OCI-LY7 (cell line): ENCODE results near the gene H2BW1. TPM values are rescaled to one million over a fixed set of nuclear protein-coding genes. Genes with fewer than 3 reads are reported as not detected.
"Not testable (repeated sequence)": the region's sequence is repeated elsewhere in the genome, so short reads cannot be mapped to it uniquely, and the experiment has no call there.

Experiments used
- BruUV-seq: library from RNA; stranded (reverse); fragments of 400-500 nt; replicated peaks from 2 replicates; lab custom pipeline; 2021; lab: Mats Ljungman, UMichigan
- CTCF ChIA-PET: fragments of 300-600 bp; sonication (Branson Sonifier 250); formaldehyde crosslinking; loops from one replicate; lab custom pipeline; 2022; ENCODE audit warnings: antibody characterized with exemption; ENCODE audit not compliant: unreplicated experiment; lab: Charles Lee
- POLR2A ChIA-PET: fragments of 300-600 bp; sonication (Branson Sonifier 250); formaldehyde crosslinking; loops from one replicate; lab custom pipeline; 2022; ENCODE audit warnings: antibody characterized with exemption; lab: Charles Lee
- DNase-seq: peaks from one replicate; pipeline ENCODE4 v3.0.0-alpha.2; 2015; ENCODE audit warnings: low spot score
- H2AFZ ChIP-seq: fragments of 200-600 bp; sonication (generic), shearing (Covaris generic); 2 replicates; pipeline ENCODE4 v1.6.1; 2014; ENCODE audit warnings: mild to moderate bottlenecking, antibody characterized with exemption, low read length, moderate library complexity
- H3K27ac ChIP-seq: fragments of 200-600 bp; sonication (generic); 2 replicates; pipeline ENCODE4 v1.5.1; 2014; ENCODE audit warnings: mixed run types, low read depth, mild to moderate bottlenecking, moderate library complexity, low read length, inconsistent platforms; ENCODE audit not compliant: poor library complexity, severe bottlenecking
- H3K36me3 ChIP-seq: fragments of 200-600 bp; sonication (generic); 2 replicates; pipeline ENCODE4 v1.6.1; 2014; ENCODE audit warnings: mild to moderate bottlenecking, antibody characterized with exemption, low read length, moderate library complexity, mixed read lengths; ENCODE audit not compliant: insufficient read depth
- H3K4me1 ChIP-seq: fragments of 200-600 bp; sonication (generic); 2 replicates; pipeline ENCODE4 v1.5.1; 2014; ENCODE audit warnings: mild to moderate bottlenecking, low read length; ENCODE audit not compliant: insufficient read depth, poor library complexity, severe bottlenecking
- H3K4me2 ChIP-seq: fragments of 200-600 bp; sonication (generic); 2 replicates; pipeline ENCODE4 v1.6.1; 2014; ENCODE audit warnings: mild to moderate bottlenecking, low read length
- H3K4me3 ChIP-seq: fragments of 200-600 bp; sonication (generic); 2 replicates; pipeline ENCODE4 v1.5.1; 2014; ENCODE audit warnings: mild to moderate bottlenecking, low read depth, low read length; ENCODE audit not compliant: poor library complexity, severe bottlenecking
- H3K79me2 ChIP-seq: fragments of 200-600 bp; sonication (generic); 2 replicates; pipeline ENCODE4 v1.6.1; 2016; ENCODE audit warnings: low read depth, mild to moderate bottlenecking, low read length, moderate library complexity, mixed read lengths; ENCODE audit not compliant: insufficient read depth
- H3K9me2 ChIP-seq: fragments of 200-600 bp; sonication (generic); 2 replicates; pipeline ENCODE4 v1.6.1; 2016; ENCODE audit warnings: mild to moderate bottlenecking, low read length, mixed read lengths; ENCODE audit not compliant: insufficient read depth
- H3K9me3 ChIP-seq: fragments of 200-600 bp; sonication (generic); 2 replicates; pipeline ENCODE4 v1.6.1; 2014; ENCODE audit warnings: mild to moderate bottlenecking, mixed run types, low read length, mixed read lengths
- H4K20me1 ChIP-seq: fragments of 200-600 bp; sonication (generic); 2 replicates; pipeline ENCODE4 v1.6.1; 2014; ENCODE audit warnings: mild to moderate bottlenecking, antibody characterized with exemption, low read length, moderate library complexity, mixed read lengths; ENCODE audit not compliant: insufficient read depth
- EZH2phosphoT487 ChIP-seq: fragments of 200-600 bp; sonication (generic); IDR thresholded peaks from 2 replicates; pipeline ENCODE4 v1.6.1; 2018; ENCODE audit warnings: low read depth, borderline replicate concordance, mild to moderate bottlenecking, mixed run types, antibody characterized with exemption, low read length, moderate library complexity, mixed read lengths
- intact Hi-C: fragments of 100-400 bp; cut with micrococcal nuclease; formaldehyde crosslinking; loops from one replicate; pipeline ENCODE4 v1.10.0; 2022; ENCODE audit not compliant: unreplicated experiment
- total RNA-seq, 2 experiments: library from RNA; depleted of rRNA in 1 of 2; stranded (reverse); fragments of >200 nt in 1 of 2; shearing (Covaris generic) in 1 of 2; gene quantifications; 2 replicates each; pipeline ENCODE4 v1.2.3, GENCODE V29; 2014 to 2022
- TF ChIP-seq, protein P1 (sequence below): fragments of 200-600 bp; sonication (generic); conservative IDR thresholded peaks from 2 replicates; pipeline ENCODE4 v1.5.1; 2014; ENCODE audit warnings: mild to moderate bottlenecking, antibody characterized with exemption, low read length, moderate library complexity, mixed read lengths

Gene H2BW1
- total RNA-seq, 2 experiments from 2014 or later = not detected

DNA sequence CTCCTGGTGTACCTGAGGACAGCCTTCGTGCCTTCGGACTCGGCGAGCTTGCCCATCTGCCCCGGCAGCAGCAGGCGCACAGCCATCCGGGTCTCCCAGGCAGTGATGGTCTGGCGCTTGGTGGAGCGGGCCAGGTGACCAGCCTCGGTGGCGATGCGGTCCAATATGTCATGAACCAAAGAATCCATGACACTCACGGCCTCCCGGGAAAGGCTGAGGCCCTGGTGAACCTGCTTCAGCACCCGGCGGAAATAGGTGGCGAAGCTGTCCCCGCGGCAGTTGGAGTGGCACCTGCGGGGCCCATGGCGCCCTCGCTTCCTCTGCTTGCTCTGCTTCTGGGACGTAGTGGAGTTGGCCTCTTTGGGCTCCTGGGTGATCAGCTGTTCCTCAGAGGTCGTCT is 350 bp downstream of the H2BW1 start:
- Histone ChIP-seq H3K9me2 (no peaks in the 10 kb centered on the region), H4K20me1 (no peaks in the 10 kb centered on the region), H3K4me3 (no peak overlapping the region), H3K36me3 (no peaks in the 10 kb centered on the region), H3K9me3 (no peaks in the 10 kb centered on the region), H3K79me2 (no peaks in the 10 kb centered on the region), H3K4me1 (no peaks in the 10 kb centered on the region), H3K4me2 (no peak overlapping the region), H3K27ac (no peak overlapping the region), H2AFZ (no peak overlapping the region)
- POLR2A ChIA-PET = no interaction called here
- no TSS peak for BruUV-seq
- CTCF ChIA-PET = no interaction called here
- no peak for TF ChIP-seq EZH2phosphoT487
- TF ChIP-seq, protein P1, sequence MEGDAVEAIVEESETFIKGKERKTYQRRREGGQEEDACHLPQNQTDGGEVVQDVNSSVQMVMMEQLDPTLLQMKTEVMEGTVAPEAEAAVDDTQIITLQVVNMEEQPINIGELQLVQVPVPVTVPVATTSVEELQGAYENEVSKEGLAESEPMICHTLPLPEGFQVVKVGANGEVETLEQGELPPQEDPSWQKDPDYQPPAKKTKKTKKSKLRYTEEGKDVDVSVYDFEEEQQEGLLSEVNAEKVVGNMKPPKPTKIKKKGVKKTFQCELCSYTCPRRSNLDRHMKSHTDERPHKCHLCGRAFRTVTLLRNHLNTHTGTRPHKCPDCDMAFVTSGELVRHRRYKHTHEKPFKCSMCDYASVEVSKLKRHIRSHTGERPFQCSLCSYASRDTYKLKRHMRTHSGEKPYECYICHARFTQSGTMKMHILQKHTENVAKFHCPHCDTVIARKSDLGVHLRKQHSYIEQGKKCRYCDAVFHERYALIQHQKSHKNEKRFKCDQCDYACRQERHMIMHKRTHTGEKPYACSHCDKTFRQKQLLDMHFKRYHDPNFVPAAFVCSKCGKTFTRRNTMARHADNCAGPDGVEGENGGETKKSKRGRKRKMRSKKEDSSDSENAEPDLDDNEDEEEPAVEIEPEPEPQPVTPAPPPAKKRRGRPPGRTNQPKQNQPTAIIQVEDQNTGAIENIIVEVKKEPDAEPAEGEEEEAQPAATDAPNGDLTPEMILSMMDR = no peak
- intact Hi-C loops = no loop called here
- DNase-seq = no peak

DNA sequence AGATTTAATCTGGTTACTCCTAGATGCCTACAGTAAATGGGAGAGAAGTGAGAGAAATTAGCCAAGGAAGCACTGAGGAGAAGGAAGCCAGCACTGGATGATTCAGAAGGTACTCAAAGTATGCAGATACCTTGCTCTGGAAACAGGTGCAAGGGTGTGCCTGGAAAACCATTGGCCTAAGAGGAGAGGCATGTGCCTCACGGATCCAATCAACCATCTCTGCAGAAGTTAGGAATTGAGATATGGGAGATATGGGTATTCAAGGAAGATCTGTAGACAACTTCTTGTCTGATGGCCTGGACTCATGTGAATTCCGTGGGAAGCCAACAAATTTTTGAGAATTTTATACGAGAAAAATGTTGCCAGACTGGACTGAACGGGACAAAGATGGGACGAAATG is 4.7 kb downstream of the H2BW1 start:
- H3K4me1 ChIP-seq = no peaks in the 10 kb centered on the region
- H3K79me2 ChIP-seq = no peaks in the 10 kb centered on the region
- no peaks in the 10 kb centered on the region for H3K9me3 ChIP-seq
- H2AFZ ChIP-seq = no peak overlapping the region
- H3K9me2 ChIP-seq = no peaks in the 10 kb centered on the region
- ChIA-PET POLR2A (no interaction called here), CTCF (no interaction called here)
- H3K4me3 ChIP-seq = no peak overlapping the region
- H4K20me1 ChIP-seq = no peaks in the 10 kb centered on the region
- H3K4me2 ChIP-seq = no peak overlapping the region
- DNase-seq = no peak
- no peak for TF ChIP-seq EZH2phosphoT487
- TF ChIP-seq, protein P1 = no peak
- no TSS peak for BruUV-seq
- intact Hi-C loops = no loop called here
- no peak overlapping the region for H3K27ac ChIP-seq
- H3K36me3 ChIP-seq = no peaks in the 10 kb centered on the region

DNA sequence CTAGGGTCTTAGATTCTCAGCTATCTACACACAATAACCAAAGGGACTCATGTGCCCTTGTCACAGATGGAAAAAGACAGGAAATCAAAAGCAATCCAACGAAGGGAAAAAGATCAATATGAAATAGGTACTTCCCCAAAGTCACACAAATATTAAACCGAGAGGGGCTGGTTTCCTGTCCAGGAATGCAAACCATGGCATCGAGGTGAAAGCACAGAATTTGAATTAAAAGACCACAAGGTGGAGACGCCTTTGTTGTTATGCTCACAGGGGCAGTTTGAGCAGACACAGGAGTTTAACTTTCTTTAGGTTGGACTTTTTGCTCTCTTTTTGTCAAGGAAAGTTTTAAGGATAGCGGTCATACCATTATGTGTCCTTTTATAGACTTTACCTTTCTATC is 14.3 kb downstream of the H2BW1 start:
- Histone ChIP-seq H3K9me2 (no peaks in the 10 kb centered on the region), H3K9me3 (no peaks in the 10 kb centered on the region), H3K27ac (no peak overlapping the region), H3K79me2 (no peaks in the 10 kb centered on the region), H3K4me3 (no peak overlapping the region), H3K4me2 (no peak overlapping the region), H3K36me3 (no peaks in the 10 kb centered on the region), H3K4me1 (no peaks in the 10 kb centered on the region), H4K20me1 (no peaks in the 10 kb centered on the region), H2AFZ (no peak overlapping the region)
- CTCF ChIA-PET = no interaction called here
- no TSS peak for BruUV-seq
- POLR2A ChIA-PET = no interaction called here
- intact Hi-C loops = no loop called here
- TF ChIP-seq EZH2phosphoT487 = no peak
- TF ChIP-seq, protein P1 = no peak
- no peak for DNase-seq

DNA sequence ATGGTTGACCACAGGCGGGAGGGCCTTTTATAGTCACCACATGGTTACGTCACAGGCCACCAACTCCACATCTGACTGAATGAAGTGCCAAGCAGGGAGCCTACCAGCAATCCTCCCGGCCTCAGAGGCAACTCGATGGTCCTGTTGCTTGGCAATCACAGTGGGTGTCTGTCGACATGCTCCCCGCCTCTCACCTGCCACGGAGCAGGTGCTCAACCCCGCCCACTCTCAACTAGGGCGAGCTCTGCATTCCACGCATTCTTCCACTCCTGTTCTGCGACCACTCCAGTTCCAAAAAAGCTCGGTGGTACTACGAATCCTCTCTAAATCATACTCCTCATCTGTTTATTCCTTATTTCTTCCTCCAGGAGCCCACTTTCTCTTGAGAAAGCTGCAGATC is 30.0 kb downstream of the H2BW1 start:
- CTCF ChIA-PET, H3K27ac ChIP-seq, H3K9me3 ChIP-seq, H3K4me1 ChIP-seq, H2AFZ ChIP-seq, BruUV-seq, DNase-seq, H4K20me1 ChIP-seq, H3K36me3 ChIP-seq, H3K79me2 ChIP-seq, H3K4me2 ChIP-seq, H3K9me2 ChIP-seq, intact Hi-C loops, POLR2A ChIA-PET, H3K4me3 ChIP-seq: not testable (repeated sequence)
